K562 (cell line): Measurements from ENCODE around the gene AFAP1.

Experiments
- JUND ChIP-seq, 2 experiments: IDR thresholded peaks; 2 replicates in 1 of 2; 3 replicates in 1 of 2; pipeline ENCODE4 v1.6.1; 2011; ENCODE audit warnings: borderline replicate concordance in 2 of 2, low read depth in 2 of 2, low read length in 2 of 2, improper control_type of control experiment in 1 of 2, missing biosample characterization in 1 of 2, missing genetic modification characterization in 1 of 2, missing genetic modification reagents in 1 of 2
- POLR2A ChIP-seq: fragments of 450-650 bp; conservative IDR thresholded peaks from 2 replicates; pipeline ENCODE4 v1.6.1; 2016
- XRCC3 ChIP-seq: fragments of 450-650 bp; IDR thresholded peaks from 2 replicates; pipeline ENCODE4 v1.6.1; 2017; ENCODE audit warnings: mild to moderate bottlenecking, moderate library complexity
- ZKSCAN1 ChIP-seq: fragments of 150-350 bp; IDR thresholded peaks from 2 replicates; pipeline ENCODE4 v1.6.1; 2016; ENCODE audit warnings: low read depth, low read length
- ZNF316 ChIP-seq: fragments of 450-650 bp; IDR thresholded peaks from 2 replicates; pipeline ENCODE4 v1.6.1; 2016
- ZNF695 ChIP-seq: fragments of 450-650 bp; formaldehyde crosslinking; IDR thresholded peaks from 2 replicates; pipeline ENCODE4 v1.4.0; 2020; ENCODE audit warnings: mild to moderate bottlenecking, moderate library complexity
- TF ChIP-seq, protein P1 (sequence below): IDR thresholded peaks from 3 replicates; pipeline ENCODE4 v1.6.1; 2011; ENCODE audit warnings: borderline replicate concordance, mild to moderate bottlenecking; ENCODE audit not compliant: insufficient read length, insufficient read depth
- TF ChIP-seq, protein P2 (sequence below), 3 experiments: IDR thresholded peaks in 2 of 3; conservative IDR thresholded peaks in 1 of 3; 2 replicates each; pipeline ENCODE4 v1.5.1; 2011 to 2012; ENCODE audit warnings: low read length in 3 of 3, mild to moderate bottlenecking in 3 of 3, control low read depth in 2 of 3, improper control_type of control experiment in 1 of 3, inconsistent platforms in 1 of 3, low read depth in 1 of 3, mixed read lengths in 1 of 3, moderate library complexity in 1 of 3; ENCODE audit not compliant: insufficient read depth in 2 of 3

DNA sequence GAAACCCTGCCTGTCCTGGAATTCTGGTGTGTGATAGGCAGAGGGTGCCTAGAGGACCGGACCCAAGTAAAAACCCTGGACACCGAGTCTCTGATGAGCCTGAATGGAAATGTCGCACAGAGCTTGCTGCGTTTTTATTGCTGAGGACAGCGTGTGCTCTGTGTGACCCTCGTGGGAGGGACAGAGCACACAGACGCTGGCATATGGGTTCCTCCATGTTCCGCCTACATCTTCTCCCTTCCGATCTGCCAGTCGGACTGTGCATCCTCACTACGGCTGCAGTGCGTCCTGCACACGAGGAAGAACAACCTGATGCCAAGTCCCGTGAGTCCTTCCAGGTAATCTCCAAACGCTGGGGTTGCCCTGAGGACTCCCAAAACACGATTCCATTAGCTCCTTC lies 68.3 kb downstream of the AFAP1 start:
- TF ChIP-seq, protein P1, sequence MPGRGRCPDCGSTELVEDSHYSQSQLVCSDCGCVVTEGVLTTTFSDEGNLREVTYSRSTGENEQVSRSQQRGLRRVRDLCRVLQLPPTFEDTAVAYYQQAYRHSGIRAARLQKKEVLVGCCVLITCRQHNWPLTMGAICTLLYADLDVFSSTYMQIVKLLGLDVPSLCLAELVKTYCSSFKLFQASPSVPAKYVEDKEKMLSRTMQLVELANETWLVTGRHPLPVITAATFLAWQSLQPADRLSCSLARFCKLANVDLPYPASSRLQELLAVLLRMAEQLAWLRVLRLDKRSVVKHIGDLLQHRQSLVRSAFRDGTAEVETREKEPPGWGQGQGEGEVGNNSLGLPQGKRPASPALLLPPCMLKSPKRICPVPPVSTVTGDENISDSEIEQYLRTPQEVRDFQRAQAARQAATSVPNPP = no peak
- TF ChIP-seq POLR2A = no peak
- TF ChIP-seq ZNF316 = no peak
- TF ChIP-seq XRCC3 = no peak
- TF ChIP-seq, protein P2, sequence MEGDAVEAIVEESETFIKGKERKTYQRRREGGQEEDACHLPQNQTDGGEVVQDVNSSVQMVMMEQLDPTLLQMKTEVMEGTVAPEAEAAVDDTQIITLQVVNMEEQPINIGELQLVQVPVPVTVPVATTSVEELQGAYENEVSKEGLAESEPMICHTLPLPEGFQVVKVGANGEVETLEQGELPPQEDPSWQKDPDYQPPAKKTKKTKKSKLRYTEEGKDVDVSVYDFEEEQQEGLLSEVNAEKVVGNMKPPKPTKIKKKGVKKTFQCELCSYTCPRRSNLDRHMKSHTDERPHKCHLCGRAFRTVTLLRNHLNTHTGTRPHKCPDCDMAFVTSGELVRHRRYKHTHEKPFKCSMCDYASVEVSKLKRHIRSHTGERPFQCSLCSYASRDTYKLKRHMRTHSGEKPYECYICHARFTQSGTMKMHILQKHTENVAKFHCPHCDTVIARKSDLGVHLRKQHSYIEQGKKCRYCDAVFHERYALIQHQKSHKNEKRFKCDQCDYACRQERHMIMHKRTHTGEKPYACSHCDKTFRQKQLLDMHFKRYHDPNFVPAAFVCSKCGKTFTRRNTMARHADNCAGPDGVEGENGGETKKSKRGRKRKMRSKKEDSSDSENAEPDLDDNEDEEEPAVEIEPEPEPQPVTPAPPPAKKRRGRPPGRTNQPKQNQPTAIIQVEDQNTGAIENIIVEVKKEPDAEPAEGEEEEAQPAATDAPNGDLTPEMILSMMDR (IDR thresholded peaks at IDR 0.05 in 2 of 3, conservative IDR thresholded peaks at IDR 0.05 in 1 of 3; ENCODE audit: insufficient read depth in 2 of 3, low read depth in 1 of 3, low read length in 3 of 3) = no peak
- no peak for TF ChIP-seq JUND (IDR thresholded peaks at IDR 0.05; ENCODE audit: borderline replicate concordance, low read depth, low read length)
- no peak for TF ChIP-seq JUND (tag; IDR thresholded peaks at IDR 0.05; ENCODE audit: borderline replicate concordance, low read depth, low read length)
- no peak for TF ChIP-seq ZKSCAN1
- no peak for TF ChIP-seq ZNF695 (CRISPR knock-in tag)
